GM23338 (cell line): ENCODE data around the gene SIRPA. TPM values are rescaled to one million over a fixed set of nuclear protein-coding genes. Genes with fewer than 3 reads are reported as not detected.

Experiments used
- ATAC-seq: fragments of 200-7000 bp; cut with Tn5 transposase; 3 replicates; pipeline ENCODE4 v1.9.1; 2020
- DNase-seq: peaks from one replicate; pipeline ENCODE4 v3.0.0-alpha.2; 2015; ENCODE audit warnings: low spot score
- H2AFZ ChIP-seq: fragments of 200-600 bp; sonication (generic); 2 replicates; pipeline ENCODE4 v1.8.0; 2016; ENCODE audit warnings: antibody characterized with exemption, mild to moderate bottlenecking, moderate library complexity
- H3F3A ChIP-seq: fragments of 200-600 bp; sonication (generic); replicated peaks from 2 replicates; pipeline ENCODE4 v1.8.0; 2017; ENCODE audit warnings: antibody characterized with exemption, mixed run types, low read depth
- H3K27ac ChIP-seq: fragments of 200-600 bp; sonication (generic); 2 replicates; pipeline ENCODE4 v1.6.1; 2016; ENCODE audit warnings: low read depth
- H3K27me3 ChIP-seq: fragments of 200-600 bp; sonication (generic); 2 replicates; pipeline ENCODE4 v1.8.0; 2016; ENCODE audit warnings: mild to moderate bottlenecking, mixed run types, moderate library complexity; ENCODE audit not compliant: insufficient read depth
- H3K36me3 ChIP-seq: fragments of 200-600 bp; sonication (generic); 2 replicates; pipeline ENCODE4 v1.8.0; 2016; ENCODE audit warnings: mild to moderate bottlenecking; ENCODE audit not compliant: insufficient read depth
- H3K4me1 ChIP-seq: fragments of 200-600 bp; sonication (generic); 2 replicates; pipeline ENCODE4 v1.8.0; 2016; ENCODE audit warnings: mild to moderate bottlenecking, moderate library complexity; ENCODE audit not compliant: insufficient read depth
- H3K4me2 ChIP-seq: fragments of 200-600 bp; sonication (generic); 2 replicates; pipeline ENCODE4 v1.7.1; 2017; ENCODE audit warnings: mixed run types
- H3K4me3 ChIP-seq: fragments of 200-600 bp; sonication (generic); 2 replicates; pipeline ENCODE4 v1.6.1; 2016; ENCODE audit warnings: mixed run types
- H3K79me2 ChIP-seq: fragments of 200-600 bp; sonication (generic); replicated peaks from 2 replicates; pipeline ENCODE4 v1.8.0; 2017; ENCODE audit warnings: mild to moderate bottlenecking; ENCODE audit not compliant: insufficient read depth
- H3K9me2 ChIP-seq: fragments of 200-600 bp; sonication (generic); 2 replicates; pipeline ENCODE4 v1.8.0; 2017; ENCODE audit not compliant: insufficient read depth
- H4K20me1 ChIP-seq: fragments of 200-600 bp; sonication (generic); replicated peaks from 2 replicates; pipeline ENCODE4 v1.8.0; 2017; ENCODE audit warnings: mild to moderate bottlenecking; ENCODE audit not compliant: insufficient read depth
- H3K27ac Mint-ChIP-seq: 2 replicates; pipeline ENCODE4 v1.8.0; 2020; ENCODE audit warnings: inconsistent platforms, mild to moderate bottlenecking, moderate library complexity, mixed read lengths
- H3K27me3 Mint-ChIP-seq: 3 replicates; pipeline ENCODE4 v1.8.0; 2022; ENCODE audit warnings: low read depth, mild to moderate bottlenecking, moderate library complexity, mixed read lengths, inconsistent platforms; ENCODE audit not compliant: insufficient read depth, poor library complexity
- H3K36me3 Mint-ChIP-seq: 3 replicates; pipeline ENCODE4 v1.8.0; 2021; ENCODE audit warnings: low read depth, mild to moderate bottlenecking, inconsistent platforms, moderate library complexity, mixed read lengths
- H3K4me1 Mint-ChIP-seq: 3 replicates; pipeline ENCODE4 v1.8.0; 2020; ENCODE audit warnings: mild to moderate bottlenecking, inconsistent platforms, mixed read lengths
- H3K4me3 Mint-ChIP-seq: 3 replicates; pipeline ENCODE4 v1.8.0; 2021; ENCODE audit warnings: moderate library complexity, mild to moderate bottlenecking, inconsistent platforms, mixed read lengths
- H3K9me3 Mint-ChIP-seq: 3 replicates; pipeline ENCODE4 v1.8.0; 2020; ENCODE audit warnings: moderate library complexity, mild to moderate bottlenecking, inconsistent platforms, mixed read lengths
- CREB1 ChIP-seq: fragments of 250-450 bp; sonication (Bioruptor Pico); IDR thresholded peaks from 2 replicates; pipeline ENCODE4 v1.5.0; 2020; ENCODE audit warnings: low read depth, mild to moderate bottlenecking, moderate library complexity
- CTCF ChIP-seq, 2 experiments: fragments of 200-600 bp in 1 of 2; sonication (generic) in 1 of 2; conservative IDR thresholded peaks; 2 replicates each; pipeline versions ENCODE4 v1.5.1 to v1.6.1; 2016 to 2017; ENCODE audit warnings: antibody characterized with exemption in 2 of 2, low read depth in 2 of 2, mild to moderate bottlenecking in 2 of 2, moderate library complexity in 1 of 2
- ETS1 ChIP-seq: IDR thresholded peaks from 2 replicates; pipeline ENCODE4 v1.6.1; 2016; ENCODE audit warnings: antibody characterized with exemption
- EZH2phosphoT487 ChIP-seq: fragments of 200-600 bp; sonication (generic); IDR thresholded peaks from one replicate; pipeline ENCODE4 v1.8.1; 2018; ENCODE audit warnings: antibody characterized with exemption; ENCODE audit not compliant: unreplicated experiment
- JUNB ChIP-seq: IDR thresholded peaks from one replicate; pipeline ENCODE4 v1.6.1; 2016; ENCODE audit warnings: antibody characterized with exemption; ENCODE audit not compliant: unreplicated experiment
- NANOG ChIP-seq: IDR thresholded peaks from 2 replicates; pipeline ENCODE4 v1.6.1; 2016; ENCODE audit warnings: antibody characterized with exemption, borderline replicate concordance
- POLR2AphosphoS5 ChIP-seq: IDR thresholded peaks from 2 replicates; pipeline ENCODE4 v1.6.1; 2016; ENCODE audit warnings: antibody characterized with exemption, low read depth
- REST ChIP-seq: IDR thresholded peaks from one replicate; pipeline ENCODE4 v1.6.1; 2018; ENCODE audit warnings: antibody characterized with exemption; ENCODE audit not compliant: unreplicated experiment
- STAT1 ChIP-seq: IDR thresholded peaks from one replicate; pipeline ENCODE4 v1.6.1; 2016; ENCODE audit warnings: antibody characterized with exemption; ENCODE audit not compliant: unreplicated experiment
- ZNF331 ChIP-seq: fragments of 250-450 bp; sonication (Bioruptor Pico); IDR thresholded peaks from 2 replicates; pipeline ENCODE4 v1.5.0; 2020; ENCODE audit warnings: low read depth, mild to moderate bottlenecking, moderate library complexity
- ZNF462 ChIP-seq: fragments of 250-450 bp; sonication (Bioruptor Pico); IDR thresholded peaks from 2 replicates; pipeline ENCODE4 v1.5.0; 2020; ENCODE audit warnings: mild to moderate bottlenecking, moderate library complexity
- polyA plus RNA-seq: library from polyadenylated mRNA; unstranded; fragments of >200 nt; fragmentation: Nextera tagmentation; extraction: Ambion mirVana; gene quantifications from 2 replicates; pipeline ENCODE4 v1.2.1, GENCODE V29; 2016
- total RNA-seq: library from RNA; depleted of rRNA; stranded (reverse); fragments of >200 nt; shearing (Covaris generic); gene quantifications from 2 replicates; pipeline ENCODE4 v1.2.3, GENCODE V29; 2014

The SIRPA gene
- total and polyA plus RNA-seq, 2 experiments from 2014 or later = 1.2 to 2.9 TPM

- Histone ChIP-seq H4K20me1 (no peaks in the 10 kb centered on the region), H3F3A (no peaks in the 10 kb centered on the region), H3K9me2 (no peaks in the 10 kb centered on the region), H3K27me3 (peaks cover 16% of the 10 kb centered on the region), H3K4me3 (no peak overlapping the region), H3K4me2 (no peak overlapping the region), H3K79me2 (no peaks in the 10 kb centered on the region), H2AFZ (no peak overlapping the region), H3K36me3 (no peaks in the 10 kb centered on the region), H3K4me1 (peaks cover 20% of the 10 kb centered on the region), H3K27ac (no peak overlapping the region)
- no peaks in the 10 kb centered on the region for H3K9me3 Mint-ChIP-seq
- no peaks in the 10 kb centered on the region for H3K36me3 Mint-ChIP-seq
- ATAC-seq (no peak), DNase-seq (no peak)
- TF ChIP-seq EZH2phosphoT487 (no peak), JUNB (no peak), ETS1 (no peak), CTCF (conservative IDR thresholded peaks at IDR 0.05; ENCODE audit: low read depth in 2 of 2) (no peak), ZNF462 (CRISPR knock-in tag) (no peak), POLR2AphosphoS5 (no peak), NANOG (no peak), ZNF331 (CRISPR knock-in tag) (no peak), STAT1 (no peak), CREB1 (no peak), REST (no peak)
- H3K27ac Mint-ChIP-seq = no peak overlapping the region
- no peak overlapping the region for H3K4me3 Mint-ChIP-seq
- peaks cover 12% of the 10 kb centered on the region for H3K27me3 Mint-ChIP-seq
- H3K4me1 Mint-ChIP-seq = peaks cover 25% of the 10 kb centered on the region
These were observed 73.8 kb downstream of the SIRPA start for GRCh38 chr20:1968964-1969363.
